SW 1271 (cell line): ENCODE measurements around the gene CCDC124.

Source experiments
- DNase-seq, 2 experiments: peaks; one replicate each; lab custom pipeline; 2025; lab: John Stamatoyannopoulos, UW

Gene CCDC124

GRCh38 chr19:17936379-17936778, 3.6 kb downstream of the CCDC124 start:
- no peak for DNase-seq

- no peak for DNase-seq
Measured at GRCh38 chr19:17937371-17937900, 4.6 kb downstream of the CCDC124 start.

GRCh38 chr19:17938092-17938845, 5.5 kb downstream of the CCDC124 start:
- DNase-seq, result peak; percentile 45 to 74

- no peak for DNase-seq
Measured at GRCh38 chr19:17942181-17942580, 9.4 kb downstream of the CCDC124 start.

- DNase-seq, result no peak
Measured at GRCh38 chr19:17942582-17943273, 9.9 kb downstream of the CCDC124 start.

- DNase-seq, result no peak
Measured at GRCh38 chr19:17943274-17944221, 10.7 kb downstream of the CCDC124 start.

- peak in 1 of 2 experiments; percentile 16 for DNase-seq
Measured at GRCh38 chr19:17944301-17944700, 11.5 kb downstream of the CCDC124 start.

GRCh38 chr19:17946965-17947784, 14.4 kb downstream of the CCDC124 start:
- DNase-seq, result no peak

- peak; percentile 75 to 88 for DNase-seq
Measured at GRCh38 chr19:17947815-17948513, 15.1 kb downstream of the CCDC124 start.

GRCh38 chr19:17948514-17948900, 15.7 kb downstream of the CCDC124 start:
- DNase-seq, result no peak

GRCh38 chr19:17948931-17949930, 16.4 kb downstream of the CCDC124 start:
- no peak for DNase-seq

GRCh38 chr19:17949956-17950309, 17.1 kb downstream of the CCDC124 start:
- no peak for DNase-seq

GRCh38 chr19:17950310-17951156, 17.7 kb downstream of the CCDC124 start:
- no peak for DNase-seq

GRCh38 chr19:17951157-17951989, 18.6 kb downstream of the CCDC124 start:
- DNase-seq, result no peak

GRCh38 chr19:17951990-17952976, 19.5 kb downstream of the CCDC124 start:
- no peak for DNase-seq

GRCh38 chr19:17953316-17953801, 20.5 kb downstream of the CCDC124 start:
- no peak for DNase-seq
